Ovary (tissue), 9 donors: ENCODE results near the gene OOSP4A. TPM values are rescaled to one million over a fixed set of nuclear protein-coding genes. Genes with fewer than 3 reads are reported as not detected.
"Not testable (repeated sequence)": the region's sequence is repeated elsewhere in the genome, so short reads cannot be mapped to it uniquely, and the experiment has no call there.

Experiments used
- DNase-seq, 5 donors: peaks; one replicate each; pipeline ENCODE4 v3.0.0-alpha.2; 2019 to 2020
- H3K27ac ChIP-seq, 2 donors: fragments of 200-600 bp; one replicate each; pipeline versions ENCODE4 v1.5.1 to v1.8.0; 2019 to 2022
- H3K27me3 ChIP-seq: fragments of 200-600 bp; one replicate; pipeline ENCODE4 v1.8.0; 2022
- H3K36me3 ChIP-seq: fragments of 200-600 bp; sonication (generic); one replicate; pipeline ENCODE4 v1.5.1; 2019
- H3K4me1 ChIP-seq: one replicate; pipeline ENCODE4 v1.8.1; 2013; ENCODE audit warnings: mild to moderate bottlenecking, moderate library complexity; ENCODE audit not compliant: insufficient read depth
- H3K4me3 ChIP-seq: fragments of 200-600 bp; sonication (generic); one replicate; pipeline ENCODE4 v1.5.1; 2017
- H3K9me3 ChIP-seq, 2 donors: fragments of 200-600 bp in 1 of 2; sonication (generic) in 1 of 2; one replicate each; pipeline versions ENCODE4 v1.5.1 to v1.8.1; 2013 to 2019; ENCODE audit warnings: mild to moderate bottlenecking in 1 of 2, moderate library complexity in 1 of 2
- EP300 ChIP-seq: sonication (generic); formaldehyde crosslinking; IDR thresholded peaks from one replicate; pipeline ENCODE4 v1.6.1; 2017; ENCODE audit warnings: antibody characterized with exemption
- POLR2A ChIP-seq: fragments of 450-650 bp; IDR thresholded peaks from one replicate; pipeline ENCODE4 v1.6.1; 2017; ENCODE audit warnings: antibody characterized with exemption, mild to moderate bottlenecking, moderate library complexity
- WGBS, 3 donors: extraction: QIAGEN DNeasy Blood & Tissue Kit in 1 of 3; methylation state at CpG; one replicate each; pipeline versions ENCODE4 v1.1.5 to v1.1.7; 2013 to 2017; 5-methylcytosine and 5-hydroxymethylcytosine counted together
- intact Hi-C, 4 donors: fragments of 100-400 bp; cut with DNase I; formaldehyde crosslinking; loops; one replicate each; pipeline versions ENCODE4 v1.11.0 to v1.15.1; 2022 to 2023
- polyA plus RNA-seq, 2 donors: library from polyadenylated mRNA; stranded (reverse); fragments of 200-250 nt in 1 of 2; fragments of 350-450 nt in 1 of 2; fragmentation: Illumina TruSeq in 1 of 2; extraction: RNeasy Lipid Tissue Mini Kit (QIAGEN cat#74804) in 1 of 2; gene quantifications; one replicate each; pipeline ENCODE4 v1.2.3, GENCODE V29; 2013 to 2014
- total RNA-seq, 7 donors: library from RNA; depleted of rRNA in 2 of 7; stranded (reverse); fragments of >200 nt in 2 of 7; fragmentation: NEBNext Ultra II Directional in 3 of 7; extraction: Animal tissue kit (Norgen Biotek cat#: 25700) in 3 of 7; gene quantifications; one replicate each; pipeline versions ENCODE4 v1.1.0 to v1.2.4, GENCODE V29; 2016 to 2023
- TF ChIP-seq, protein P1 (sequence below), 3 donors: fragments of 450-650 bp in 2 of 3; fragments of 200-600 bp in 1 of 3; IDR thresholded peaks; one replicate each; pipeline versions ENCODE4 v1.5.1 to v1.8.0; 2016 to 2022; ENCODE audit warnings: antibody characterized with exemption in 3 of 3, mild to moderate bottlenecking in 1 of 3
- donor health status: DM: no; HTN: no; CAD: no; lungs with moderate emphysema.
- donor health status: DM: no; HTN: no; CAD: no.
- donor health status: Bipolar disorder and iron deficiency.
- donor health status: DM: yes; HTN: yes; CAD: no.
- donor health status: DM: no; HTN: no; CAD: no.
- donor health status: DM: yes; HTN: yes; CAD: no.

OOSP4A gene
- total and polyA plus RNA-seq, 9 donors, result 0.29 TPM; not detected in 8

DNA sequence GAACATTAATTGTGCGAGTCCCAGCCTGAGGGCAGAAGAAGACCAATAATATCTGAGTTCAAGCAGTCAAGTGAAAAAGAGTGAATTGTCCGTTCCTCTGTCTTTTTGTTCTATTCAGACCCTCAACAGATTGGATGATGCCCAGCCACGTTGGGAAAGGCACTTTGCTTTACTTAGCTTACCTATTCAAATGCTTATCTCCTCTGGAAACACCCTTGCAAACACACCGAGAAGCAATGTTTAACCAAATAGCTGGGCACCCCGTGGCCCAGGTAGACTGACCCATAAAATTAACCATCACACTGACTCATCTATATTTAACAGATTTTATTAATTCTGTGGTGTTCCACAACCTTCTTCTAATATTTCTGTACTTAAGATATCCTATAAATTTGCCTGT, 9.3 kb downstream of the OOSP4A start:
- no peak overlapping the region for H3K27ac ChIP-seq
- WGBS, 3 donors, result 68 to 76% (median 76%) methylated on average over 5 of the region's 5 CpGs
- intact Hi-C loops, result no loop called here
- H3K27me3 ChIP-seq, result no peaks in the 10 kb centered on the region
- no peak for DNase-seq
- no peaks in the 10 kb centered on the region for H3K4me1 ChIP-seq
- no peaks in the 10 kb centered on the region for H3K36me3 ChIP-seq
- TF ChIP-seq POLR2A (no peak), EP300 (no peak)
- TF ChIP-seq, protein P1, sequence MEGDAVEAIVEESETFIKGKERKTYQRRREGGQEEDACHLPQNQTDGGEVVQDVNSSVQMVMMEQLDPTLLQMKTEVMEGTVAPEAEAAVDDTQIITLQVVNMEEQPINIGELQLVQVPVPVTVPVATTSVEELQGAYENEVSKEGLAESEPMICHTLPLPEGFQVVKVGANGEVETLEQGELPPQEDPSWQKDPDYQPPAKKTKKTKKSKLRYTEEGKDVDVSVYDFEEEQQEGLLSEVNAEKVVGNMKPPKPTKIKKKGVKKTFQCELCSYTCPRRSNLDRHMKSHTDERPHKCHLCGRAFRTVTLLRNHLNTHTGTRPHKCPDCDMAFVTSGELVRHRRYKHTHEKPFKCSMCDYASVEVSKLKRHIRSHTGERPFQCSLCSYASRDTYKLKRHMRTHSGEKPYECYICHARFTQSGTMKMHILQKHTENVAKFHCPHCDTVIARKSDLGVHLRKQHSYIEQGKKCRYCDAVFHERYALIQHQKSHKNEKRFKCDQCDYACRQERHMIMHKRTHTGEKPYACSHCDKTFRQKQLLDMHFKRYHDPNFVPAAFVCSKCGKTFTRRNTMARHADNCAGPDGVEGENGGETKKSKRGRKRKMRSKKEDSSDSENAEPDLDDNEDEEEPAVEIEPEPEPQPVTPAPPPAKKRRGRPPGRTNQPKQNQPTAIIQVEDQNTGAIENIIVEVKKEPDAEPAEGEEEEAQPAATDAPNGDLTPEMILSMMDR (IDR thresholded peaks at IDR 0.05), result no peak
- no peak overlapping the region for H3K4me3 ChIP-seq
- H3K9me3 ChIP-seq, result no peaks in the 10 kb centered on the region

DNA sequence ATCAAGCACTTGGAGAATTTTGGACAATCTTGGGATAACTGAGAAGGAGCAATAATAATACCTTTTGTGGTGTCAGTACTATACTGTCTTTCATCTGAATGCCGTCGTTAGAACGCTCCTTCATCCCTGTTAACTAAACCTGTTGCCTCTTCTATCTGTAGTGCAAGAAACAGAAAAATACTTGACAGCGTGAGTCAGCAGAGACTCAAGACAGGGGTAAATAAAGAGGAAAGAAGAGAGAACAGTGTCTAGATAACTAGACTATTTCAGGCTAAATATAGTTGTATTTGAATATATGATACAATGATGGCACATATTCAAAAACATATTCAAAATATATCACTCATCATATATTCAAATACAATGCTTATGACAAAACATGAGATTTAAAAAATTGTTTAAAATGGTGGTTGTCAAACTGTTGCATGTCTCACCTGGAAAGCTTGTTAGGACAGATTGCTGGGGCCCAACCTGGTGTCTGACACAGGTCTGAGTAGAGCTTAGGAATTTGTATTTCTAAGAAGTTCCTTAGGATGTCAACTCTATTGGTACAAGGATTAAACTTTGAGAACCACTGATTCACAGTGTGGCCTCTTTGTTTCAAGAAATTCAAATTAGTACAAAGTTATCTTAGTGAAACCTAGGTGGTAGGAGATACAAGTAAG, 17.4 kb downstream of the OOSP4A start:
- Histone ChIP-seq H3K4me3 (no peak overlapping the region), H3K4me1 (no peaks in the 10 kb centered on the region), H3K9me3 (no peaks in the 10 kb centered on the region), H3K27me3 (no peaks in the 10 kb centered on the region), H3K27ac (no peak overlapping the region), H3K36me3 (no peaks in the 10 kb centered on the region)
- DNase-seq, result no peak
- WGBS, 3 donors, result 92 to 97% (median 96%) methylated on average over 4 of the region's 4 CpGs
- intact Hi-C loops, result no loop called here
- TF ChIP-seq, protein P1 (IDR thresholded peaks at IDR 0.05), result no peak
- TF ChIP-seq POLR2A, result no peak

DNA sequence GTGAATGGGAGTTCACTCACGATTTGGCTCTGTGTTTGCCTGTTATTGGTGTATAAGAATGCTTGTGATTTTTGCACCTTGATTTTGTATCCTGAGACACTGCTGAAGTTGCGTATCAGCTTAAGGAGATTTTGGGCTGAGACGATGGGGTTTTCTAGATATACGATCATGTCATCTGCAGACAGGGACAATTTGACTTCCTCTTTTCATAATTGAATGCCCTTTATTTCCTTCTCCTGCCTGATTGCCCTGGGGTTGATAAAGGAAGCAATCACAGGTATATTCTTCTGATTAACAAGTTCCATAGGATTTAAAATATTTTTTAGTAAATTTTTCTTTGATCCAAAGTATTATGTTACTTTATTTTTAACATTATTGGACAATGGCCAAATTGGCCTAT, 18.2 kb downstream of the OOSP4A start:
- DNase-seq, H3K4me1 ChIP-seq, H3K27me3 ChIP-seq, intact Hi-C loops, H3K9me3 ChIP-seq, H3K4me3 ChIP-seq, H3K36me3 ChIP-seq, H3K27ac ChIP-seq: not testable (repeated sequence)
- WGBS, 3 donors, result 74 to 77% (median 74%) methylated on average over 4 of the region's 4 CpGs

DNA sequence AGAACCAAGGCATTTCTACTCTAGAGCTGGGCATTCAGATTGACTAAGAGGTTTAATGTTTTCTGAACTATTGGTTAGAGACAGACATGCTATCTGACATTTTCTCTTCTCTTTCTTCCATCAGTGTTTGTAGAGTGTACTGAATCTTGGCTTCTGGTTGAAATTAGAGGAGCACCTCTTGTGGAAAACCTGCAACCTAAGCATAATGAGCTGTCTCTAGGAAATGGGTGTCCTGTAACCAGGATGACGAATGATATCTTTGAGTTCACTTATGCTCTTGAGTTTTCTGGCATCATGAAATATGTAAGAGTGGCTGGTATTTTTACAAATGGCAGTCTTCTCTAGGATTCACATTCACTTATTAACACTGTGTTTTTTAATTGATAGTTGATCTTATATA, 19.4 kb downstream of the OOSP4A start:
- Histone ChIP-seq H3K27me3 (no peaks in the 10 kb centered on the region), H3K36me3 (no peaks in the 10 kb centered on the region), H3K27ac (no peak overlapping the region), H3K4me3 (no peak overlapping the region), H3K4me1 (no peaks in the 10 kb centered on the region), H3K9me3 (no peaks in the 10 kb centered on the region)
- intact Hi-C loops, result no loop called here
- DNase-seq, result no peak
- 83 to 92% (median 87%) methylated on average over 1 of the region's 1 CpG for WGBS, 3 donors
- no peak for TF ChIP-seq EP300
- TF ChIP-seq, protein P1 (IDR thresholded peaks at IDR 0.05), result no peak
- no peak for TF ChIP-seq POLR2A

DNA sequence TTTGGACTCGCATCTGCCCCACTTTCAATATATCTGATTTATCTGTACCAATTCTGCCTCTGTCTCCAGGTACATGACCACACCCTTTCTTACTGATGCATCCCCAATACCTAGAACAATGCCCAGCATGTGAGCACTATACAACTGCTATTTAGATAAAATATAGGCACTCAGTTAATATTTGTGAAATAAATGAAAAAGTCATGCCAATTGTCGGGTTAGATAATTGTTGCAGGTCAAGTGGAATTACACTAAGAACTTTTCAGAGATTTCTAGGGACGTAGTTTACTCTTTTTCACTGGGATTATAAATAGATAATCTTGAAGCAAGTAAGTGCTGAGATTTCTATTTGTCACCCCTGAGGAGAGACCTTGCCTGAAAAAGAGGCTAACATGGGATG, 20.5 kb downstream of the OOSP4A start:
- Histone ChIP-seq H3K36me3 (no peaks in the 10 kb centered on the region), H3K9me3 (no peaks in the 10 kb centered on the region), H3K27ac (no peak overlapping the region), H3K27me3 (no peaks in the 10 kb centered on the region), H3K4me1 (no peaks in the 10 kb centered on the region), H3K4me3 (no peak overlapping the region)
- TF ChIP-seq, protein P1 (IDR thresholded peaks at IDR 0.05), result no peak
- no peak for TF ChIP-seq EP300
- no peak for TF ChIP-seq POLR2A
- no peak for DNase-seq
- intact Hi-C loops, result no loop called here
- 86 to 94% (median 92%) methylated on average over 3 of the region's 3 CpGs for WGBS, 3 donors
